Spinal cord (tissue), 10 donors: ENCODE data around the gene FAM163B. TPM values are rescaled to one million over a fixed set of nuclear protein-coding genes. Genes with fewer than 3 reads are reported as not detected.
A peak's percentile ranks its signal among the peaks of the same experiment; 100 is the strongest.

Source experiments
- DNase-seq, 6 donors: peaks; one replicate each; pipeline versions ENCODE4 v3.0.0 to v3.0.0-alpha.2; 2013 to 2015; ENCODE audit warnings: low spot score in 6 of 6, low read depth in 4 of 6
- H3K27ac ChIP-seq: one replicate; pipeline ENCODE4 v1.5.1; 2013; ENCODE audit warnings: low read depth, low read length, control low read depth
- H3K27me3 ChIP-seq: one replicate; pipeline ENCODE4 v1.6.1; 2013; ENCODE audit warnings: low read length; ENCODE audit not compliant: control insufficient read depth, insufficient read depth
- H3K36me3 ChIP-seq: one replicate; pipeline ENCODE4 v1.6.1; 2013; ENCODE audit warnings: low read length; ENCODE audit not compliant: control insufficient read depth, insufficient read depth
- H3K4me1 ChIP-seq: one replicate; pipeline ENCODE4 v1.6.1; 2013; ENCODE audit warnings: low read length; ENCODE audit not compliant: control insufficient read depth, insufficient read depth
- H3K4me3 ChIP-seq: one replicate; pipeline ENCODE4 v1.5.1; 2013; ENCODE audit warnings: low read depth, low read length, control low read depth
- H3K9me3 ChIP-seq: one replicate; pipeline ENCODE4 v1.6.1; 2013; ENCODE audit warnings: low read length; ENCODE audit not compliant: control insufficient read depth, insufficient read depth
- WGBS: methylation state at CpG from one replicate; pipeline ENCODE4 v1.1.5; 2013; ENCODE audit warnings: missing lambda C conversion rate; ENCODE audit not compliant: insufficient coverage; 5-methylcytosine and 5-hydroxymethylcytosine counted together
- polyA plus RNA-seq, 2 donors: library from polyadenylated mRNA; unstranded; fragments of 120-200 nt; gene quantifications; one replicate each; pipeline ENCODE4 v1.2.1, GENCODE V29; 2013; ENCODE audit not compliant: insufficient read length in 2 of 2
- total RNA-seq, 2 donors: library from RNA; depleted of rRNA in 1 of 2; stranded (reverse); fragments of 120-200 nt in 1 of 2; fragments of >200 nt in 1 of 2; gene quantifications; one replicate each; pipeline versions ENCODE4 v1.2.3 to v1.2.4, GENCODE V29; 2013 to 2014
- donor health status: healthy.

Gene FAM163B
- total and polyA plus RNA-seq, 4 donors, result 5.0 to 29.1 (median 17.9) TPM

GRCh38 chr9:133647765-133648469 lies 38.7 kb upstream of the FAM163B start:
- Histone ChIP-seq H3K27me3 (no peaks in the 10 kb centered on the region), H3K4me3 (no peak overlapping the region), H3K27ac (no peak overlapping the region), H3K36me3 (no peaks in the 10 kb centered on the region), H3K4me1 (peaks cover 11% of the 10 kb centered on the region), H3K9me3 (no peaks in the 10 kb centered on the region)
- 75% methylated on average over 22 of the region's 25 CpGs for WGBS
- DNase-seq, result no peak

- no peak for DNase-seq
- Histone ChIP-seq H3K27ac (no peak overlapping the region), H3K4me1 (peaks cover 11% of the 10 kb centered on the region), H3K9me3 (no peaks in the 10 kb centered on the region), H3K36me3 (no peaks in the 10 kb centered on the region), H3K4me3 (no peak overlapping the region), H3K27me3 (no peaks in the 10 kb centered on the region)
- 67% methylated on average over 7 of the region's 7 CpGs for WGBS
Measured at GRCh38 chr9:133647148-133647547, 38.0 kb upstream of the FAM163B start.

- H3K27ac ChIP-seq, result no peak overlapping the region
- H3K4me1 ChIP-seq, result peaks cover 21% of the 10 kb centered on the region
- no peak overlapping the region for H3K4me3 ChIP-seq
- H3K27me3 ChIP-seq, result no peaks in the 10 kb centered on the region
- WGBS, result 58% methylated on average over 5 of the region's 10 CpGs
- peak in 1 of 6 donors; percentile 66 for DNase-seq
- H3K36me3 ChIP-seq, result no peaks in the 10 kb centered on the region
- H3K9me3 ChIP-seq, result no peaks in the 10 kb centered on the region
Measured at GRCh38 chr9:133645021-133645765, 36.0 kb upstream of the FAM163B start.

- Histone ChIP-seq H3K4me3 (no peak overlapping the region), H3K36me3 (no peaks in the 10 kb centered on the region), H3K27me3 (no peaks in the 10 kb centered on the region), H3K27ac (no peak overlapping the region), H3K9me3 (no peaks in the 10 kb centered on the region), H3K4me1 (peaks cover 21% of the 10 kb centered on the region)
- WGBS, result 66% methylated on average over 14 of the region's 23 CpGs
- no peak for DNase-seq
Measured at GRCh38 chr9:133643978-133644760, 35.0 kb upstream of the FAM163B start.

GRCh38 chr9:133643362-133643755 lies 34.2 kb upstream of the FAM163B start:
- H3K9me3 ChIP-seq, result no peaks in the 10 kb centered on the region
- peaks cover 27% of the 10 kb centered on the region for H3K4me1 ChIP-seq
- H3K4me3 ChIP-seq, result no peak overlapping the region
- H3K27me3 ChIP-seq, result no peaks in the 10 kb centered on the region
- H3K36me3 ChIP-seq, result no peaks in the 10 kb centered on the region
- WGBS, result 90% methylated on average over 16 of the region's 20 CpGs
- no peak for DNase-seq
- H3K27ac ChIP-seq, result no peak overlapping the region

GRCh38 chr9:133642708-133643361 lies 33.6 kb upstream of the FAM163B start:
- H3K4me3 ChIP-seq, result no peak overlapping the region
- 77% methylated on average over 15 of the region's 16 CpGs for WGBS
- no peak overlapping the region for H3K27ac ChIP-seq
- DNase-seq, result no peak
- H3K9me3 ChIP-seq, result no peaks in the 10 kb centered on the region
- H3K4me1 ChIP-seq, result peaks cover 28% of the 10 kb centered on the region
- H3K27me3 ChIP-seq, result no peaks in the 10 kb centered on the region
- no peaks in the 10 kb centered on the region for H3K36me3 ChIP-seq

GRCh38 chr9:133641861-133642595 lies 32.8 kb upstream of the FAM163B start:
- no peak overlapping the region for H3K27ac ChIP-seq
- WGBS, result 91% methylated on average over 22 of the region's 25 CpGs
- H3K4me3 ChIP-seq, result no peak overlapping the region
- no peaks in the 10 kb centered on the region for H3K36me3 ChIP-seq
- H3K27me3 ChIP-seq, result no peaks in the 10 kb centered on the region
- peaks cover 30% of the 10 kb centered on the region for H3K4me1 ChIP-seq
- no peaks in the 10 kb centered on the region for H3K9me3 ChIP-seq
- DNase-seq, result no peak

- H3K4me1 ChIP-seq, result peaks cover 30% of the 10 kb centered on the region
- H3K9me3 ChIP-seq, result no peaks in the 10 kb centered on the region
- no peaks in the 10 kb centered on the region for H3K27me3 ChIP-seq
- WGBS, result 77% methylated on average over 7 of the region's 7 CpGs
- DNase-seq, result no peak
- no peak overlapping the region for H3K27ac ChIP-seq
- no peaks in the 10 kb centered on the region for H3K36me3 ChIP-seq
- no peak overlapping the region for H3K4me3 ChIP-seq
Measured at GRCh38 chr9:133641396-133641655, 32.1 kb upstream of the FAM163B start.
